Central memory CD4-positive, alpha-beta T cell (primary cell): ENCODE measurements around the gene HAP1.
"Not testable (repeated sequence)": the region's sequence is repeated elsewhere in the genome, so short reads cannot be mapped to it uniquely, and the experiment has no call there.

Source experiments
- DNase-seq: peaks from one replicate; pipeline ENCODE4 v3.0.0; 2022

The HAP1 gene

DNA sequence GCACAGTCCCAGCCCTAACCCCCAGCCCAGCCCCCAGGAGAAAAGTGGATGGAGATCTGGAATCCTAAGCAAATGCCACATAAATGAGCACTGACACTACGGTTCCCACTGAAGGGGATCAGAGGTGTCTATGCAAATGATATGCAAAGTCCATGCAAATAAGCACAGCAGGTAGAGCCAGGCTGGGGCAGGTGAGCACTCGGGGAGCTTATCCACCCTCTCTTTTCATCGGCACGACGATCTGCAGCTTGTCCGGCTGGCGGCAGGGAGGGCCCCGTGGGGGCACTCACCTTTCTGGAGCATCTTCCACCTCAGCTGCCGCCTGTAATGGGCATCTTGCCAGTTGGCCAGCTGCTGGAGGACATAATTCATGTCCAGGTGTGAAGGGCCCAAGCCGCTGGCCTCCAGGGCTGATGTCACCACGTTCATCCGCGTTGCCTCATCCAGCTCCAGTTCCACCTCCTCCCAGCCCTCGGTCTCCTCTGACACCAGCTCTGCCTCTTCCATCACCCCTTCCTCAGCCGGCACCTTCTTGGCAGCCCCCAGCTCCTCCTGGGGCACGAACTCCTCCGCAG lies 9.9 kb downstream of the HAP1 start:
- no peak for DNase-seq

DNA sequence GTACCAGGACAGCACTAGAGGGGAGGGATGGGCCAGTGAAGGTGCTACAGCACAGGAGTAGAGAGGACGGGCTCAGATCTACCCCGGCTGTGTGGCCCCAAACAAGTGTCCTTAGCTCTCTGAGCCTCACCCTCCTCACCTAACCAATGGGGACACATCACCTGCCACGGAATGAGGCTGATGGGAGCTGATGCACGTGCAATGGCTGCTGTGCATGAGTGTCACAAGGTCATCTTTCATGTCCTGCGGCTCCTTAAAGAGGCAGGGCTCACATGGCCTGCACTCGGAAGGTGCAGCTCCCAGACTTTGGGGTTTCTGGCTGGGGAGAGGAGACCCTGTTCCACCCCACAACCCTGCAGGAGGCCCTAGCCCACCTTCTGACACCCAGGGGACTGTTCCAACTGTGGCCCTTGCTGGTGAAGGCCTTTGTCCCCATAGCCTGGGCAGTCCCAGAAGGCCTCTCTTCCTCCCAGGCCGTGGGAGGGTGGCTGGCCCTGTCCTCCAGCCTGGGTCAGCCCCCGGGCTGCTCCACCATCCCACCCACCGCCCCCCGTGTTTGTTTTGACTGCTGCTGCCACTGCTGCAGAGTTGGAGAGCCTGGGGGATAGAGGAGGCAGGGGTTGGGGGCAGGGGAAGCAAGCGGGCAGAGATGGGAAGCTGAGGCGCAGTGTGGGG lies 10.5 kb downstream of the HAP1 start:
- no peak for DNase-seq

DNA sequence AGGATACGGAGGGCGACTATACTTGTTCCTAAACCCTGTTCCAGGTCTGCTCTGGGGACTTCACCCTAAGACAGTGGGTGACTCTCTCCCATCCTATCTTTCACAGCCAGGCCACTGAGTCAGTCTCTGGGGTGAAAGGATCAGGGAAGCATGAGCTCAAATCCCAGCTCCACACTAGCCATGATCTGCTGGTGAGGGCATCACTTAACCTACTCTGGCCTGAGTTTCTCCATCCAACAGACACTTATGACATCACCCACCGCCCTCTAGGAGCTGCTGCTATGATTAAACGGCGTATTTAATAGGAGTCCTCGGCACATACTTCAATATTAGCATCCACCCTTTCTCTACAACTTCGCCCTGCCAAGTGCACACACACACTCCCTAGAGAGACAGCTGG lies 12.2 kb downstream of the HAP1 start:
- no peak for DNase-seq

DNA sequence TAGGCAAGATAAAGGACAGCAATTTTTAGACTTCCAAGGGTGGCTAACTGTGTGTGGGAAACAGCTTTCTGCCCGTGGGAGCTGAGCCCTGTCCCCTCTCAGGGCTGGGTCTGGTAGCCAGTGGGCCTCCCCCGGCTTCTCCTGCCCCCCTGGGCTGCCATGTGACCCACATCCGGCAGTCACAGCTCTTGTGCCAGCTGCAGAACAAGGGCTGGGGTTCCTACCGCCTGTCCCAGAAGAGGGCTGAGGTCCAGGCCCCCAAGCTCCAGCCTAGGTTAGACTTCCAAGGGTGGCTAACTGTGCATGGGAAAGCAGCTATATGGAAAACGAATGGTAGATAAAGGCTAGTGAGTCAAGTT lies 16.2 kb downstream of the HAP1 start:
- no peak for DNase-seq

DNA sequence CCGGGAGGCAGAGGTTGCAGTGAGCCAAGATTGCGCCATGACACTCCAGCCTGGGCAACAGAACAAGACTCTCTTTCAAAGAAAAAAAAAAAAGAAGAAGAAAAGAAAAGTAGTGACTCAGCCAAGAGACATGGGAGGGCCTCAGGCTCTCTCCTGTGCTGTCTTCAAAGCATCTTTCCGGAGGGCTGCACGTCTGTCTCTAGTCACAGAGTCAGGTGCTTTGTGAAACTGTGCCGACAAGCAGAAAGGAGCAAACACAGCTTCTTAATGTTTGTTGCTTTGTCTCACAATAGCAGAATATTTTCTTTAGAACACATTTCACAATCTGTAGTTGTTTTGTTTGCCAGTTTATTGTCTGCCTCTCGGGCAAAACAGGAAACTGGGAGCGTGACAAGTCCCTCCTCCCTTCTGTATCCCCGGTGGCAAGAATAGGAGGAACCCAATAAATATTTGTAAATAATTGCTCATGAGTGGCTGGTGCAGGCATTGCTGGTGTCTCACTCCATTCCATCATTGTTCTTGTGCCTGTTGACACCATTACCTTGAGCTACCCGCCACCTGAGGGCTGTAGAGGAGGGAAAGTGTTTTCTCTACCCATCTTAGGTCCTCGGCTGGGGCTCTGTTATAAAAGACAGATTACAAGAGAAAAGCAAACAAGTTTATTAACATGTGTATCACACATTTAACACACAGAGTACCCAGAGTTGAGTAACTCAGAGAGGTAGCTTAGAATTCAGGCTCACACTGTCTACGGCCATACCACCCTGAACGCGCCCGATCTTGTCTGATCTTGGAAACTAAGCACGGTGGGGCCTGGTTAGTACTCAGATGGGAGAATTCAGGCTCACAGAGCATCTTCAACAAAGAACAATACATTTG lies 16.8 kb downstream of the HAP1 start:
- no peak for DNase-seq

DNA sequence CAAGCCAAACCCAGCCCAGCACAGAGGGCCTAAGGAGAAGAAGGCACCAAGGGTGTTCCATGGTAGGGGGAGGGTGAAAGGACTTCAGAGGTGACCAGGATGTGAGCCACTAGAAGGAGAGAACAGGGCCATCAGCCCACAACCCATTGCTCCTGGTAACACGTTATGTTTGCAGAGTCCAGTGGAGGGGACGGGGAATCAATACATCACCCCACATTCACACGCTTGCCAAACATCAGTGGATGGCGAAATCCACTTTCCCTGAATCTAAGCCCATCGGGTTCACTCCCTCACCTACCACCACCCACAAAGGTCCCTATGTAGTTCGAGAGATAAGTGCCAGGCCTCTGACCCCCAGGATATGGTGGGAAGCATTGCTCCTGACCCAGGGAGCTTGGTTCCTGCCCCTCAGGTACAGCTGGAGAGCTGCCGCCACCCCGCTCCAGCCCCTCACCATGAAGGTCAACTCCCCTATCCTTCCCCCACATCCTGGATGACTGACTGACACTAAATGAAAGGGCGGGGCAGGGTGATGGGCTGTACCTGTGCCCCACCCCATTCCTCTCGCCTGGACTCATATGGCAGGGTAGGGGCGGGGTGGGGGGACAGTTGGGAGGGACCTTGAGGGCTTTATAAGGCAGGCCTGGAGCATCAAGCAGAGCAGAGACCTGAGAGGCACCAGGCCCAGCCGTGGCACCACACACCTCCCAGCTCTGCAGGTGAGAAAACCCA lies 22.6 kb downstream of the HAP1 start, which contains the start of gene GAST:
GAST (plus strand) TSS at position 663 of the 732 bp plus-strand sequence. CDS start 3,106 bp downstream, outside the sequence.
- DNase-seq = no peak

DNA sequence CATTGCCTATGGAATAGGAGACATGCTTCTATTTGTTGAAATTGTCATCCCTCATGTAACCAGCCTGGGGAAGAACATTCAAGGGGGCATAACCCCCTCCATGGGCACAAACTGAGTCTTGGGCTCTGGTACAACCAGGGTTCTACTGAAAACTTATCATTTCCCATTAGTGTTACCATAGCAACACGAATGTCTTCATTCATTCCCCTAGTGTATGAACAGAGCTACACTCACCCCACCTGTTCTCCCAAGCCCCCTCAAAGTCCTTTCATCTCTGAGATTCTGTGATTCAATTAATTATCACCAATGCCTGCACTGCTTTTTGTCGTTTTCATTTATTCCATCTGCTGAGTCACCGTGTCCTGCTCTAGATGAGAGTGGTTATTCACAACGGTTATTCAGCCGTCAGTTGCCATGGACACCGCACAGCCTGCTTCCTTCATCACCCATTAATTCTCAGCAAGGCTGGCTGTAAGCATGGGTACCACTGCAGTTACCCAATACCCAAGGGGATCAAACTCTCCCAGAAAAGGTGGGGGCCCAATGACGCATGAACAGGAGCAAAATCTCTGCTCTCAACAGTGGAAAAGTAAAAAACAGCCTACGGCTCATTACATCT lies 23.9 kb downstream of the HAP1 start:
- DNase-seq = no peak

DNA sequence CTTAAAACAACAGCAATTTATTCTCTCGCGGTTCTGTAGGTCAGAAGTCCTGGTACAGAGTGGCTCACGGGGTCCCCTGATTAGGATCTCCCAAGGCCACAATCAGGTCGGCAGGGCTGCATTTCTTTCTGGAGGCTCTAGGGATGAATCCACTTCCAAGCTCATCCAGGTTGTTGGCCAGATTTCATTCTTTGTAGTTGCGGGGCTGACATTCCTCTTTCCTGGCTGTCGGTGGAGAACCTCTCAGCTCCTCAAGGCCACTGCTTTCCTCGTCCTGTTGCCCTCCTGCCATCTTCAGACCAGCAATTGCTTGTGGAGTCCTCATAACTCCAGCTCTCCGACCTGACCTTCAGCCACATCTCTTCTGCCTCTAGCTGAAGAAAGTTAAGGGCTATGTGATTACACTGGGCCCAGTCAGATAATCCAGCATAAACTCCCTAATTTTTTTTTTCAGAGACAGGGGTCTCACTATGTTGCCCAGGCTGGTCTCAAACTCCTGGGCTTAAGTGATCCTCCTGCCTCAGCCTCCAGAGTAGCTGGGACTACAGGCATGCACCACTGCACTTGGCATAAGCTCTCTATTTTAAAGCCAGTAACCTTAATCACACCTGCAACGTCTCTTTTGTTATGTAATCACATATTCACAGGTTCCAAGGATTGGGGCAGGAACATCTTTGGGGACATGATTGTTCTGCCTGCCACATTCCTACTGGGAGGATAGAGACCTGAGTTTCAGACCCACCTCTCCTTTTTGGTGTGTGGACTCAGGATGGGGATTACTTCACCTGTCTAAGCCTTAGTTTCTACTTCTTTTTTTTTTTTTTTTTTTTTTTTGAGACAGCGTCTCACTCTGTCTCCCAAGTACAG lies 26.4 kb downstream of the HAP1 start:
- DNase-seq = no peak

DNA sequence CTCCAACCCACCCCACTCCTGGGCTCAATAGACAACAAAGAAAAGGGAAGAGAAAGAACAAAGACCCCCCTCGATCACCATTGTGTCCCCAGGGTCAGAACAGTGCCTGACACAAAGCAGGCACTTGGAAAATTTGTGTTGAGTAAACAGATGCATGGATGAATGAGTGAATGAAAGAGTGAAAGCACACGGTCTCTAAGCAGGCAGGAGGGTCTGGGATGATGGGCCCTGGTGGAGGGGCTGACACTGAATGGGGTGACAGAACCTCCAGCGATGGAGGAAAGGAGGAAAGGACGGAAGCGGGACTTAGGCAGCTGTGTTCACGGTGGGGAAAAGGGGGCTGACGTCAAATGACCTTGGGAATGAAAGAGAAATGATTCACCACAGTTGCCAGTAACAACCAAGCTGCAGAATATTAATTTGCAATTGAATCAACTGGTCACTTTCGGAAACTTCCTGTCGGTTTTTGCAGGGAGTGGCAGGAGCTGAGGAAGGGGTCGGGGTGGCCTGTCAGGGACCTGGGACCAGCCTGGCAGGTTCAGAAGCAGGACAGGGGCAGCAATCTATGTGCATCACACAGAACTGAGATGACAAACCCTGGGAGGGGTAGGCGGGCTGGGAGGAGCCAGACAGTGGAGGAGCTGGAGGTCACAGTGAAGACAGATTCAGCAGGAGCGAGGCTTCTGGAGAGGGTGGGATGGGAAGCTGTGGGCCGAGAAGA lies 29.0 kb downstream of the HAP1 start:
- no peak for DNase-seq

DNA sequence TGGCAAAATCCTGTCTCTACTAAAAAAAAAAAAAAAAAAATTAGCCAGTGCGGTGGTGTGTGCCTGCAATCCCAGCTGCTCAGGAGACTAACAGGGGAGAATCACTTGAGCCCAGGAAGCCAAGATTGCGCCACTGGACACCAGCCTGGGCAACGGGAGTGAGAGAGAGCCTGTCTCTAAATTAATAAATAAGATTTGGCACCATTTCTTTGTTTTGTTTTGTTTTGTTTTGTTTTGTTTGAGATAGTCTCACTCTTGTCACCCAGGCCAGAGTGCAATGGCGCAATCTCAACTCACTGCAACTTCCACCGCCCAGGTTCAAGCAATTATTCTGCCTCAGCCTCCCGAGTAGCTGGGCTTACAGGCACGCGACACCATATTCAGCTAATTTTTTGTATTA lies 31.7 kb downstream of the HAP1 start:
- no peak for DNase-seq

DNA sequence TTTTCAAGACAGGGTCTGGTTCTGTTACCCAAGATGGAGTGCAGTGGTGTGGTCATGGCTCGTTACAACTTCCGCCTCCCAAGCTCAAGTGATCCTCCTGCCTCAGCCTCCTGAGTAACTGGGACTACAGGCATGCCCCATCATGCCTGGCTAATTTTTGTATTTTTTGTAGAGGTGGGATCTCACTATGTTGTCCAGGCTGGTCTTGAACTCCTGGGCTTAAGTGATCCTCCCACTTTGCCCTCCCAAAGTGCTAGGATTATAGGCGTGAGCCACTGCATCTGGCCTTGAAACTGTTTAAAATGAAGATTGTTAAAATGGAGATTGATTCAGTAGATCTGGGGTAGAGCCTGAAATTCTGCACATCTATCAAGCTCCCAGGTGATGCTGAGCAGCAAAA lies 33.6 kb downstream of the HAP1 start:
- not testable (repeated sequence) for DNase-seq

DNA sequence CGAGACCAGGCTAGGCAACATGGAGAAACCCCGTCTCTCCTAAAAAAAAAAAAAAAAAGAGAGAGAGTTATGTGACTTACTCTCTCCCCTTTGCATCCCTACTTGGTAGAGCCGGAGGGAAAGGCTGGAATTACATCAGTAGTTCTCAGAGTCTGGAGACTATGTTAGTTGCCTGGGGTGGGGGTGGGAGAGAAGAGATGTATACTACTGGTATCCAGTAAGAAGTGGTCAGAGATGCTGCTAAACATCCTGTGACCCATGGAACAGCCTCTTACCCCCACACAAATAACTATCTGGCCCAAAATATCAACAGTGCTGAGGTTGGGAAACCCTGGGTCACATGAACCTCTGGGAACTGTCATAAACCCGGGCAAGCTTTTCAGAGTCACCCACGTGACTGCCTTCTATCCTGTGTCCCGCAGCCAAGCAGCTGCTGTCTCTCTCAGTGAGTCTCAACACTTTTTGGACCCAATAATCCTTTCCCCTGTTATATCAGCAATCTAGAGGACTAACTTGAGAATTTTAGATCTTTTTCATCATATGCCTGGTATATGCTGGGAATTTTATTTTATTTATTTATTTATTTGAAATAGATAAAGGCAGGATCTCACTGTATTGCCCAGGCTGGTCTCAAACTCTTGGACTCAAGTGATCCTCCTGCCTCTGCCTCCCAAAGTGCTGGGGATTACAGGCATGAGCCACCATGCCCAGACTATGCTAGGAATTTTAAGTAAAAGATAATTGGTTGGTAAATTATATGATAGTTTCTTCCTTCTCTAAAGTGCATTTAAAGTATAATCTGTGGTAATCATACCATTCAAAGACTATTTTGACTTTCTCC lies 37.1 kb downstream of the HAP1 start:
- DNase-seq = no peak

DNA sequence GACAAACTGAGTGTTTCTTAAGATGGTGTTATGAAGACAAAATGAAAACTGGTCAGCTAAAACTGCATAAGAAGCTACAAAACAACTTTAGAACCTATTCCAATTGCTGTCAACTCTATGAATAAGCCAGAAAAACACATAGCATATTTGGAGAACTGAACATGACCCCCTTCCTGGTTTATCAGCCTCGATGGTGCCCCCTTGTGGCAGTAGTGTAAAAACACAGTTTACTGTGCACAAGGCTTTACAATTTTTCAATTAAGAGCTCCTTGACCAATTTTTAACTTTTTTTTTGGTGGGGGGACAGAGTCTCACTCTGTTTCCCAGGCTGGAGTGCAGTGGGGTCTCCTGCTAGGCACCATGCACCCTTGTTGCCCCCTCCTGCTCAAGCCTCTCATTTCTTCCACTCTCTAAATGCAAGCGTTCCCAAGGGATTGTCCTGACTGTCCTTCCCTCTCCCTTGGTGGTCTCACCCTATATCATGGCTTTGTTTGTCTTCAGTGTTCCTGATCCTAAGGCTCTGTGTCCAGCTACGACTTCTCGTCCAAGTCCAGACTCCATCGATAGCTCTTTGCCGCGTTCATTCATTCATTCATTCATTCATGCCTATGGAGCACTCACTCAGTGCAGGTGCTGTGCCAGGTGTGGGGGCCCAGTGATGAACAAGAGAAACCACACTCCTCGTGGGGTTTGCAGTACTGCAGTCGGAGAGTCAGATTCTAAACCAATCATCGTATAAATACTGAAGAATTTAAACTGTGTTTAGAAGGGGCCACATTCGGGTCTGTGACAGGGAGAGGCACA lies 38.3 kb downstream of the HAP1 start:
- peak; percentile 72 for DNase-seq

DNA sequence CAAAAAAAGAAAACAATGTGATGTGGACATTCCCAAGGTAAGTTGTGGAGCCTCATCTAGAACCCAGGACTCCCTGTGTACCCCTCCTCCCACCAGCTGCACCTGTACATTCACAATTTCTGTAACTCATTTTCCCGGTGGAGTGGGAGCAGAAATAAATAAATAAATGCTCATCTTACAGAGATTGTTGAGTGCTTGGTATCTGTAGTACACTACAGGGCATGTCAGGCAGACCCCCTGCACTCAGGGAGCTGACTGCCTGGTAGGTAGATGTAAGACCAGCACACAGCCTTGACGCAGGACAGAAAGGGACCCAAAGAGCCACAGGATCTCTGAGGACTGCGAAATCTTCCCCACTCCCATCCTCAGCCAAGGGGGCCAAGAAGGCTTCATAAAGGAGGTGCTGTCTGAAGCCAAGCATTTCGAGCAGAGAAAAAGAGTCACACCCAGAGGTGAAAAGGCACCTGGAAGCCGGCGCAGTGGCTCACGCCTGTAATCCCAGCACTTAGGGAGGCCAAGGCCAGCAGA lies 39.2 kb downstream of the HAP1 start:
- DNase-seq = peak; percentile 14

DNA sequence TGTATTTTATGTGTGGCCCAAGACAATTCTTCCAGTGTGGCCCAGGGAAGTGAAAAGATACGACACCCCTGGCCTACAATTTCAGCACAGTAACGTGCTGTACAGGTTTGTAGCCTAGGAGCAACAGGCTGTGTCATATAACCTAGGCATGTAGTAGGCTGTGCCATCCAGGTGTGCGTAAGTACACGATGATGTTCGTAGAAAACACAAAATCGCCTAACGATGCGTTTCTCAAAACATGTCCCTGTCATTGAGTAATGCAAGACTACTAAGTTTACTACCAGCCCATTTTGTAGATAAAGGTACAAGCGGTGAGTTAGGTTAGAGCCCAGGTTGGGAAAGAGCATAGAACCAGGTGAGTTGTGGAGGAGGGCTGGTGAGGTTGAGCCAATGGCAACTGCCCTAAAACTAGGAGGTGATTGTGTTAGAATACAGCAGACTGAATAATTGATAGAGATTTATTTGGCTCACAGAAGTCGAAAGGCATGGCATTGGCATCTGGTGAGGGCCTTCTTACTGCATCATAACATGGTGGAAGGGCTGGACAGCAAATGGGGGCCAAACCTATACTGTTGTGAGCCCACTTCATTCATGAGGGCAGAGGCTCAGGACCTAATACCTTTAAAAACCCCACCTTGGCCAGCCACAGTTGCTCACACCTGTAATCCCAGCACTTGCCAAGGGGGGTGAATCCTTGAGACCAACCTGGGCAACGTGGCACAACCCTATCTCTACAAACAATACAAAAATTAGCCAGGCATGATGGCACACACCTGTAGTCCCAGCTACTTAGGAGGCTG lies 41.5 kb downstream of the HAP1 start:
- DNase-seq = peak; percentile 40

DNA sequence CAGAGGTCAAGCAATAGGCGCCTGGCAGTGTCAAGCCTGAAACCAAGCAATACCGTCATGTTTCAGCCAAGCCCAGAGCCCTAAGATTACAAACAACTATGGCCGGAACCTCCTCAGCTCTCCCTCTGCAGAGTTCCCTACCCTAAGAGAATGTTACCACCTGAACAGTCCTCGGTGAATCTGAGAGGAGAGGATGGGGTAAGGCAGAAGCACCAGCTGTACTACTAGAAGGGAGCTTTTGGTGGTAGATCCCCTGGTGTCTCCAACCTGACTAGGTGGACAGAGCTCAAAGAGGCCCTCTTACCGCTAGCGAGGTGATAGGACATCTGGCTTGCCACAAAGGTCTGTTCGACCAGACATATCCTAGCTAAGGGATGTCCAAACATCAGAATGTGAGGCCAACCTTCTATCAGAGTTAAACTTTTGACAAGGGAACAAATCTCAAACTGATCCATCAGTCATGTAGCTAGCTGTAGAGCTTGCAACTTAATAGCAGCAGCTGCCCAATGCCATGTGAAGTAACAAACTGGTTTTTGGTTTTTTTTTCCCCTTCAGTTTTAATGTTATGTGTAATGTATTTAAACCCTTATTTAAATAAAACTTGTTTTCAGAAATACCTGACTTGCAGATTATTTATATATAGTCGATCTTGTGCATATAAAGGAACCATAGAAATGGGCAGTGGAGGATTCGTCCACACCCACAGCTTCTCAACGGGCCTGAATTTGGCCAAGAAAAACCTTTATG lies 43.2 kb downstream of the HAP1 start:
- DNase-seq = peak; percentile 31

DNA sequence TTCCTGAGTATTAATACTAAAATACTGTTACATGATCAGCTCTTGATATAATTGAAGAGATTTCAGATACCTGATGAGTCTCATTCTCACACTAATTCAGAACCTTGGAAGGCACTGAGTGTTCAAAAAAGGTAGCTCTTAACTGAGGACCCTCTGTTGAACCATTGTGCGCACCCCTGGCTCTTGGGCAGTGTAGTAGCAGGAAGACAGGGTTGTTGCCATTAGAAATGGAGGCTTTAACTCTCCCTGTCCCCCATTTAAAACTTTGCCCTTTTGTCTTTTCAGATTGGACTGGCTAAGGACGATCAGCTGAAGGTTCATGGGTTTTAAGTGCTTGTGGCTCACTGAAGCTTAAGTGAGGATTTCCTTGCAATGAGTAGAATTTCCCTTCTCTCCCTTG lies 43.9 kb downstream of the HAP1 start:
- DNase-seq = no peak
